SK-N-SH (cell line): Measurements from ENCODE around the gene STXBP1. TPM values are rescaled to one million over a fixed set of nuclear protein-coding genes. Genes with fewer than 3 reads are reported as not detected.

Experiments
- CTCF ChIA-PET: fragments of 300-600, 350-600 bp; formaldehyde crosslinking; extraction: SDS; loops from one replicate; lab custom pipeline; 2021; lab: Yijun Ruan, JAX
- POLR2A ChIA-PET: fragments of 350-600 bp; sonication (Branson Sonifier 250); formaldehyde crosslinking; extraction: SDS; loops from one replicate; lab custom pipeline; 2020; ENCODE audit warnings: antibody characterized with exemption, inconsistent platforms; lab: Yijun Ruan, JAX
- DNase-seq: peaks from one replicate; pipeline ENCODE4 v3.0.0; 2012
- H2AFZ ChIP-seq: fragments of 200-600 bp; sonication (generic); 2 replicates; pipeline ENCODE4 v1.8.1; 2016; ENCODE audit warnings: antibody characterized with exemption, mild to moderate bottlenecking, low read depth
- H3F3A ChIP-seq: fragments of 200-600 bp; sonication (generic); replicated peaks from 2 replicates; pipeline ENCODE3; 2016; ENCODE audit warnings: antibody characterized with exemption, mild to moderate bottlenecking; ENCODE audit not compliant: insufficient read depth
- H3K27ac ChIP-seq, 2 experiments: fragments of 200-500 bp in 1 of 2; fragments of 200-600 bp in 1 of 2; sonication (Bioruptor generic) in 1 of 2; sonication (generic), shearing (Covaris generic) in 1 of 2; 2 replicates each; pipeline versions ENCODE4 v1.5.1 to v1.6.1; 2014 to 2016; ENCODE audit warnings: low read depth in 2 of 2, inconsistent platforms in 1 of 2, low read length in 1 of 2, mild to moderate bottlenecking in 1 of 2, mixed read lengths in 1 of 2
- H3K27me3 ChIP-seq: fragments of 200-600 bp; sonication (generic), shearing (Covaris generic); 2 replicates; pipeline ENCODE4 v1.6.1; 2016; ENCODE audit warnings: mixed run types; ENCODE audit not compliant: insufficient read depth
- H3K36me3 ChIP-seq, 2 experiments: fragments of 200-500 bp in 1 of 2; fragments of 200-600 bp in 1 of 2; sonication (Bioruptor generic) in 1 of 2; sonication (generic) in 1 of 2; replicated peaks in 1 of 2; 2 replicates each; pipeline versions ENCODE3 to v1.5.1; 2014 to 2016; ENCODE audit warnings: low read length in 1 of 2, mild to moderate bottlenecking in 1 of 2; ENCODE audit not compliant: insufficient read depth in 2 of 2, control insufficient read depth in 1 of 2
- H3K4me1 ChIP-seq, 2 experiments: fragments of 200-500 bp in 1 of 2; fragments of 200-600 bp in 1 of 2; sonication (Bioruptor generic) in 1 of 2; sonication (generic), shearing (Covaris generic) in 1 of 2; 2 replicates each; pipeline versions ENCODE4 v1.5.1 to v1.6.1; 2014 to 2016; ENCODE audit warnings: low read depth in 1 of 2, low read length in 1 of 2, mixed run types in 1 of 2; ENCODE audit not compliant: insufficient read depth in 2 of 2, control insufficient read depth in 1 of 2
- H3K4me2 ChIP-seq: fragments of 200-600 bp; sonication (generic), shearing (Covaris generic); 2 replicates; pipeline ENCODE4 v1.6.1; 2017; ENCODE audit warnings: mixed run types
- H3K4me3 ChIP-seq, 2 experiments: fragments of 200-500 bp in 1 of 2; fragments of 200-600 bp in 1 of 2; sonication (Bioruptor generic) in 1 of 2; sonication (generic), shearing (Covaris generic) in 1 of 2; 2 replicates each; pipeline versions ENCODE4 v1.5.1 to v1.8.1; 2014 to 2016; ENCODE audit warnings: low read depth in 2 of 2, inconsistent platforms in 1 of 2, low read length in 1 of 2, mild to moderate bottlenecking in 1 of 2, mixed read lengths in 1 of 2, moderate library complexity in 1 of 2
- H3K79me2 ChIP-seq: fragments of 200-600 bp; sonication (generic); 2 replicates; pipeline ENCODE4 v1.8.1; 2017; ENCODE audit warnings: mild to moderate bottlenecking; ENCODE audit not compliant: insufficient read depth
- H3K9ac ChIP-seq: fragments of 200-600 bp; sonication (generic); 2 replicates; pipeline ENCODE4 v1.6.1; 2017; ENCODE audit warnings: mixed run types
- H3K9me2 ChIP-seq: fragments of 200-600 bp; sonication (generic); 2 replicates; pipeline ENCODE4 v1.6.1; 2017; ENCODE audit warnings: mixed run types
- H3K9me3 ChIP-seq: fragments of 200-600 bp; sonication (generic); 2 replicates; pipeline ENCODE4 v1.6.1; 2017; ENCODE audit warnings: mixed run types, mild to moderate bottlenecking, moderate library complexity
- H4K20me1 ChIP-seq: fragments of 200-600 bp; sonication (generic); 2 replicates; pipeline ENCODE4 v1.6.1; 2017; ENCODE audit warnings: mild to moderate bottlenecking, mixed run types; ENCODE audit not compliant: insufficient read depth
- ELF1 ChIP-seq: IDR thresholded peaks from 2 replicates; pipeline ENCODE4 v1.4.0; 2012
- EP300 ChIP-seq, 2 experiments: IDR thresholded peaks; 2 replicates each; pipeline versions ENCODE4 v1.4.0 to v1.6.1; 2012; ENCODE audit warnings: borderline replicate concordance in 1 of 2, low read depth in 1 of 2, low read length in 1 of 2
- FOSL2 ChIP-seq: IDR thresholded peaks from 2 replicates; pipeline ENCODE4 v1.4.0; 2012; ENCODE audit warnings: low read depth, mild to moderate bottlenecking, moderate library complexity, borderline replicate concordance
- FOXJ3 ChIP-seq: sonication (generic); formaldehyde crosslinking; IDR thresholded peaks from 2 replicates; pipeline ENCODE4 v1.5.1; 2020; ENCODE audit warnings: mild to moderate bottlenecking, missing genetic modification reagents
- GATA2 ChIP-seq: sonication (generic); formaldehyde crosslinking; IDR thresholded peaks from 2 replicates; pipeline ENCODE4 v1.5.0; 2020; ENCODE audit warnings: mild to moderate bottlenecking, missing genetic modification reagents
- JUND ChIP-seq: IDR thresholded peaks from 2 replicates; pipeline ENCODE4 v1.4.0; 2012
- NFIC ChIP-seq: IDR thresholded peaks from 2 replicates; pipeline ENCODE4 v1.4.0; 2012; ENCODE audit warnings: borderline replicate concordance
- NRF1 ChIP-seq: IDR thresholded peaks from 2 replicates; pipeline ENCODE4 v1.6.1; 2012; ENCODE audit warnings: low read depth, mild to moderate bottlenecking, low read length
- PBX3 ChIP-seq: IDR thresholded peaks from 2 replicates; pipeline ENCODE4; 2012
- POLR2AphosphoS5 ChIP-seq: IDR thresholded peaks from 2 replicates; pipeline ENCODE4 v1.6.1; 2012; ENCODE audit warnings: low read depth, low read length
- RAD21 ChIP-seq: IDR thresholded peaks from 2 replicates; pipeline ENCODE4 v1.6.1; 2012; ENCODE audit warnings: mild to moderate bottlenecking, low read length
- RFX5 ChIP-seq: IDR thresholded peaks from 2 replicates; pipeline ENCODE4 v1.6.1; 2012; ENCODE audit warnings: mild to moderate bottlenecking, improper control_type of control experiment, low read length
- SIN3A ChIP-seq: IDR thresholded peaks from 2 replicates; pipeline ENCODE4 v1.6.1; 2012; ENCODE audit warnings: low read depth, mild to moderate bottlenecking, low read length, moderate library complexity, borderline replicate concordance
- TAF1 ChIP-seq: IDR thresholded peaks from 2 replicates; pipeline ENCODE4 v1.6.1; 2012; ENCODE audit warnings: low read depth, mild to moderate bottlenecking, low read length, moderate library complexity, borderline replicate concordance
- TEAD4 ChIP-seq: IDR thresholded peaks from 2 replicates; pipeline ENCODE4 v1.4.0; 2012; ENCODE audit warnings: mild to moderate bottlenecking, borderline replicate concordance; ENCODE audit not compliant: insufficient read depth
- WGBS: methylation state at CpG from one replicate; pipeline ENCODE4 v1.1.6; 2017; ENCODE audit warnings: low lambda C conversion rate; 5-methylcytosine and 5-hydroxymethylcytosine counted together
- polyA plus RNA-seq, 3 experiments: library from polyadenylated mRNA; depleted of rRNA; stranded (reverse); fragments of >200 nt; gene quantifications; 2 replicates each; pipeline ENCODE4 v1.2.3, GENCODE V29; 2012
- TF ChIP-seq, protein P1 (sequence below): fragments of 150-350 bp; IDR thresholded peaks from 2 replicates; pipeline ENCODE4 v1.6.1; 2016; ENCODE audit warnings: mild to moderate bottlenecking, low read depth, low read length
- TF ChIP-seq, protein P2 (sequence below): IDR thresholded peaks from 2 replicates; pipeline ENCODE4 v1.4.0; 2012; ENCODE audit warnings: low read depth, borderline replicate concordance

STXBP1 gene
- polyA plus RNA-seq, 1 of the 3 experiments (the other 2 are of a cell fraction) = 44.3 TPM

GRCh38 chr9:127642082-127642740 is 30.1 kb downstream of the STXBP1 start:
- DNase-seq = no peak

More at GRCh38 chr9:127642082-127642740, 30.1 kb downstream of the STXBP1 start:
- H3K9me3 ChIP-seq = no peaks in the 10 kb centered on the region
- 0 out of 2 replicates have a peak, but pooled peaks cover 5% of the 10 kb centered on the region for H4K20me1 ChIP-seq
- H3K4me3 ChIP-seq = no peak overlapping the region
- no peak overlapping the region for H2AFZ ChIP-seq
- H3K9ac ChIP-seq = no peak overlapping the region
- H3K9me2 ChIP-seq = no peaks in the 10 kb centered on the region
- 78% methylated on average over 10 of the region's 10 CpGs for WGBS
- H3K4me2 ChIP-seq = no peak overlapping the region
- no peaks in the 10 kb centered on the region for H3K36me3 ChIP-seq
- H3F3A ChIP-seq = no peaks in the 10 kb centered on the region
- peaks cover 6% of the 10 kb centered on the region; the same call in 1 of the 2 replicates for H3K79me2 ChIP-seq
- TF ChIP-seq FOXJ3 = no peak
- no peak for TF ChIP-seq NFIC
- no peak for TF ChIP-seq RAD21
- no peak for TF ChIP-seq EP300 (IDR thresholded peaks at IDR 0.05; ENCODE audit: borderline replicate concordance in 1 of 2, low read depth in 1 of 2, low read length in 1 of 2)
- TF ChIP-seq RFX5 = no peak
- no peak for TF ChIP-seq NRF1
- TF ChIP-seq, protein P1, sequence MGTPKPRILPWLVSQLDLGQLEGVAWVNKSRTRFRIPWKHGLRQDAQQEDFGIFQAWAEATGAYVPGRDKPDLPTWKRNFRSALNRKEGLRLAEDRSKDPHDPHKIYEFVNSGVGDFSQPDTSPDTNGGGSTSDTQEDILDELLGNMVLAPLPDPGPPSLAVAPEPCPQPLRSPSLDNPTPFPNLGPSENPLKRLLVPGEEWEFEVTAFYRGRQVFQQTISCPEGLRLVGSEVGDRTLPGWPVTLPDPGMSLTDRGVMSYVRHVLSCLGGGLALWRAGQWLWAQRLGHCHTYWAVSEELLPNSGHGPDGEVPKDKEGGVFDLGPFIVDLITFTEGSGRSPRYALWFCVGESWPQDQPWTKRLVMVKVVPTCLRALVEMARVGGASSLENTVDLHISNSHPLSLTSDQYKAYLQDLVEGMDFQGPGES = no peak
- TF ChIP-seq TAF1 = no peak
- no peak for TF ChIP-seq TEAD4
- TF ChIP-seq JUND = no peak
- no peak for TF ChIP-seq SIN3A
- no peak for TF ChIP-seq GATA2 (CRISPR knock-in tag)
- TF ChIP-seq, protein P2, sequence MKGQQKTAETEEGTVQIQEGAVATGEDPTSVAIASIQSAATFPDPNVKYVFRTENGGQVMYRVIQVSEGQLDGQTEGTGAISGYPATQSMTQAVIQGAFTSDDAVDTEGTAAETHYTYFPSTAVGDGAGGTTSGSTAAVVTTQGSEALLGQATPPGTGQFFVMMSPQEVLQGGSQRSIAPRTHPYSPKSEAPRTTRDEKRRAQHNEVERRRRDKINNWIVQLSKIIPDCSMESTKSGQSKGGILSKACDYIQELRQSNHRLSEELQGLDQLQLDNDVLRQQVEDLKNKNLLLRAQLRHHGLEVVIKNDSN = no peak
- TF ChIP-seq FOSL2 = no peak
- no peak for TF ChIP-seq PBX3
- TF ChIP-seq POLR2AphosphoS5 = no peak
- no peak for TF ChIP-seq ELF1
- H3K4me1 ChIP-seq = peaks cover 5 to 9% of the 10 kb centered on the region in 2 experiments; a peak in 1 of 4 replicates
- no peaks in the 10 kb centered on the region for H3K27me3 ChIP-seq
- ChIA-PET POLR2A (no interaction called here), CTCF (interaction anchor here (0.9 to 2.0 kb wide), 3 partner anchors 10 to 138 kb away, joined by 3 to 9 read pairs (median 3); no protein-coding TSS in a partner anchor)
- H3K27ac ChIP-seq = no peak overlapping the region
